NCI-H446 treated with DMSO at 0.1 percent for 48 hours (cell line): ENCODE data around the gene PCDHGA1.
A peak's percentile ranks its signal among the peaks of the same experiment; 100 is the strongest.
"Not testable (repeated sequence)": the region's sequence is repeated elsewhere in the genome, so short reads cannot be mapped to it uniquely, and the experiment has no call there.

ENCODE experiments used
- DNase-seq: peaks from one replicate; lab custom pipeline; 2025; lab: John Stamatoyannopoulos, UW

The PCDHGA1 gene

GRCh38 chr5:141330299-141331080, at the start of gene PCDHGA1:
PCDHGA1 (plus strand) TSS chr5:141330514.
- DNase-seq, result peak; percentile 34

DNA sequence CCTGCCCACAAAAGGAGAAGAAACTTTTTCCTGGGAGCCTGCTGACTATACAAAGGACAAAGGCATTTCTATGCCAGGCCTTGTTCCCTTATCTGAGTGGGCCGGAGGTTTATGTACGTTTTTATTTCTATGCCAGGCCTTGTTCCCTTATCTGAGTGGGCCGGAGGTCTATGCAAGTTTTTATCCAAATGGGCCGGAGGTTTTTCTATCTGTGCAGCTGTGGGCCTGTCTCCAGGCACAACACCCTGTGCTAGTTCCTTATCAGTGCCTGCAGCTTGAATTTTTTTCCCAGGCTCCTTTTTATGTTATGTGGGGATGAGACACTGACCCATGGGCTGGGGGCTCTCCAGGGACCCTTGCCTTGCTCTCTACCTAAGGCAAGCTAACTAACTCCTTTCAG, 31.9 kb upstream of the PCDHGA1 start:
- no peak for DNase-seq

- DNase-seq, result no peak
Measured at GRCh38 chr5:141303756-141304155, 26.6 kb upstream of the PCDHGA1 start, which contains the start of gene SLC25A2. SLC25A2 (minus strand) TSS chr5:141304049; CDS start chr5:141303865, 184 bp downstream.

DNA sequence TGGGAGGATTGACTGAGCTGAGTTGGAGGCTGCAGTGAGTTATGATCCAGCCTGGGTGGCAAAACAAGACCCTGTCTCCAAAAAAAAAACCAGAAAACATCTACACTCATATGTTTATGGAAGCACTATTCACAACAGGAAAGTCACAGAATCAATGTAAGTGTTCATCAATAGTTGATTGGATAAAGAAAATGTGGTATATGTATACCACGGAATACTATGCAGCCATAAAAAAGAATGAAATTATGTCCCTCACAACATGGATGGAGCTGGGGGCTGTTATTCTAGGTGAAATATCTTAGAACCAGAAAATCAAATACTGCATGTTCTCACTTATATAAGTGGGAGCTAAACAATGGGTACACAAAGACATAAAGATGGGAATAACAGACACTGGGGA, 23.7 kb upstream of the PCDHGA1 start:
- no peak for DNase-seq

- DNase-seq, result no peak
Measured at GRCh38 chr5:141313711-141314110, 16.6 kb upstream of the PCDHGA1 start.

DNA sequence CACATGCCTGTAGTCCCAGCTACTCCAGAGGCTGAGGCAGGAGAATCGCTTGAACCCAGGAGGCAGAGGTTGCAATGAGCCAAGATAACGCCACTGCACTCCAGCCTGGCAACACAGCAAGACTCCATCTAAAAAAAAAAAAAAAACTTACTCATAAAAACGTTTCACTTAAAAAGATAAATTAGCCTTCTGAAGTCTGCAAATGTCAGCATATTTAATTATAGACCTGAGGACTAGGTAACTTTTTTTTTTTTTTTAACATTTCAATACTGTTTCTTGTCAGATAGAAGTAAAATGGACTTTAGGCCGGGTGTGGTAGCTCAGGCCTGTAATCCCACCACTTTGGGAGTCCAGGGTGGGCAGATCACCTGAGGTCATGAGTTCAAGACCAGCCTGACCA, 13.4 kb upstream of the PCDHGA1 start:
- DNase-seq, result not testable (repeated sequence)

- DNase-seq, result no peak
Measured at GRCh38 chr5:141319202-141319601, 11.1 kb upstream of the PCDHGA1 start.

- no peak for DNase-seq
Measured at GRCh38 chr5:141319699-141320098, 10.6 kb upstream of the PCDHGA1 start.

DNA sequence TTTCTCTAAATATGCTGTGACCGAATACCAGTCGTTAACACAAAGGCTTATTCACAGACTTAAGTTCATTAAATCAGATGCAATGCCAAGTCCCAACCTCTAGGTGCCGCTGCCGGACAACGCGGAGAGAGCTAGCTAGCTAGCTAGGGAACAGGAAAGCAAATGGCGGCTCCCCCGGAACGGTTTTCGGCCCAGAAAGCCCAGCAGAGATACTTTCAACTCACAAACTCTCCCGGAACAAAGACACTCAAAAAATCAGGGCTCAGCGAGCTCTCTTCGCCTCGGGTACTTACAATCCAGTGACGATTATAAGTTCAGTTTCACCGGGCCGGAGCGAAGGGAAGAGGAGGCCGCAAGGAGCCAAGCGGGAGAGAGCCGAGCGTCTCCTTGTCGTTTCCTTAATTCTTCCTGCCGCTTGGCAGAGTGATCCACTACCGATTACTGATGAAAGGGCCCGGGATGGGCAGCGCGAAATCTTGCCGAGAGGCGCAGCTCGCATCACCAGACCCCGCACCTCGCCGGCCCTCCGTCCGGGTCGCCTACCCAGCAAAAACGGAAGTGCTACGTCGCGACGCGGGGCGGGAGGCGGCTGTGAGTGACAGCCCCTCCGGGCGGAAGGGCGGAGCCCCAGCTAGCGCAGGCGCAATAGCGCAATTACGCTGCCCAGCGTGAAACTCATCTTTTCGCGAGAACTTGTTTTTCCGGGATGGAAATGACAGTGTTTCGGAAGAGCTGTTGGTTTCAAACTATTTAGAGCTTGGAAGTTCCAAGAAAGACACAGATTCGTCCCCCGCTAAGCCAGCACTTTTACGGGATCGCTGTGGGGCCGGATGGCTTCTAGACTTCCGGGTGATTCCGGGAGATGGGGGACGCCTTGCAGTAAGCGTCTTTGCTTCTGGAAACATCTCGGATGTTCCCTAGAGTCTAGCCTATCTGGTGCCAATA, 9.8 kb upstream of the PCDHGA1 start, which contains the start of gene TAF7:
TSS of gene TAF7 (minus strand) at position 560 of the 945 bp plus-strand sequence. CDS start 740 bp downstream, outside the sequence.
- DNase-seq, result peak; percentile 76

DNA sequence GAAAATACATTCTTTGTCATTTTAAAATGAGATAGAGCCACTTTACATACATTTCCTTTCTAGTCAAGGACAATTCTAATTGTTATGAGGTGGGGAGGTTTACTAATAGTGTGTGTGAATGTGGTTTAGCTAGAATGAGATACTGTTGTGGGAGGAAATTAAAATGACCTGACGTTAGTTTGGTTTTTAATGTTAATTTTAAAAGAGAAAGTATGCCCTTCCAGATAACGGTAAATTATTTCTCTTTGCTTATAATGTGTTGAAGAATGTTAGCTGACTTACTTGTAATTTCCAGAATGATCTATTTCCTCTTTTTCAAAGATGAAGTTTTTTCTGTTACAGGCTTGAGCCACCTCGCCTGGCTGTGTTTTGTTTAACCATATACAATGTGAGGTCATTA, 8.1 kb upstream of the PCDHGA1 start:
- DNase-seq, result no peak

DNA sequence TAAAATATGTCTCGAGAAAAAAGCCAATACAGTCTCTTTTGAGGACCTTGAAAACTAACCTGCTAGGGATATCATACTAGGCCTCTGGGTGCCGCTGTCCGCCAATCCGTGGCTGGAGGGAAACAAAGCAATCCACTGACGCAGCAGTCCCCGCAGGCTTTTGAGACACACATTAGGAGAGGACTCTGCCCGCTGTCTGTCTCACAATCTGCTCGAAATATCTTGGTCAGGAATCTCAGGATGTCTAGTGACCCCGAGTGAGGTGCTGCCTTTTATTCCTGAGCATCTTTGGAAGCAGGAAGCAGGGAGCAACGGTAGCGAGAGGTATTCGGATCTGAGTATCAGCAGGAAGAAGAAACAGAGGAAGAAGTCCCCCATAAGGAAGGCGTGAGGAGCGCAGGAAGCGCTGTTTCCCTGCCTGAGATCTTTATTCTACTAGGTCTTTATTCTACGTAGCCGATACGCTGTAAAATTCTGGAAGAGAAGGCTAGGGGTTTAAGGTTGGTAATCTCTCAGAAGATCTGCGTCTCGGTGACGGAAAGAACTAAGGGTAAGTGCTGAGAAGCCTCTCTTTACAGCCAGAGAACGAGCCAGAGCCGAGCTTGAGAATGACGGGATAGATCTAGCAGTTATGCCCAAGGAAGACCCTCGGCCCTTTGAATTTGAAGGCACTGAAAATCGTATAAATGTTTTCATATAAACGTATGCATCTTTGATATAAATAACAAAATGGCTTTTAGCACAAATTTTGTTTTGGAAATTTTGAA, 4.0 kb upstream of the PCDHGA1 start:
- DNase-seq, result peak; percentile 11

DNA sequence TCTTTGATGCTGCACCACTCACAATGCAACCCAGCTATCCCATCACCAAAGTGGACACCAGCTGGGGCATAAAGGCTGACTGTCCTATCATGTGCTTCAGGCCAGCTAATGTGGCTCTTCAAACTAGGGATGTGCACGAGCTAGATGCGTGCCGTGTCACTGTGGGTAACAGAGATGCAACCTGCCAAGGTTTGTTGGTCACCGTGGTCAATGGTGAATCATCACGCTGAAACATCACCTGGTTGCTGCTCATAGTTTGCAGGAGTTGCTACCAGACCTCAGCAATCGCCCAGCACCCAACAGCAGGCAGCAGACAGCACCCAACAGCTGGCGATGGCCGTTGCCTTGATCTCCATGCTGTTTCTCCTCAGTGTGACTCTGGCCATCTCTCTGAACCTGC, 2.1 kb upstream of the PCDHGA1 start:
- no peak for DNase-seq

DNA sequence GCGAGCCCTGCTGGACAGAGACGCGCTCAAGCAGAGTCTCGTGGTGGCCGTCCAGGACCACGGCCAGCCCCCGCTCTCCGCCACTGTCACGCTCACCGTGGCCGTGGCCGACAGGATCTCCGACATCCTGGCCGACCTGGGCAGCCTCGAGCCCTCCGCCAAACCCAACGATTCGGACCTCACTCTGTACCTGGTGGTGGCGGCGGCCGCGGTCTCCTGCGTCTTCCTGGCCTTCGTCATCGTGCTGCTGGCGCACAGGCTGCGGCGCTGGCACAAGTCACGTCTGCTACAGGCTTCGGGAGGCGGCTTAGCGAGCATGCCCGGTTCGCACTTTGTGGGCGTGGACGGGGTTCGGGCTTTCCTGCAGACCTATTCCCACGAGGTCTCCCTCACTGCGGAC, 2.3 kb downstream of the PCDHGA1 start:
- not testable (repeated sequence) for DNase-seq

- no peak for DNase-seq
Measured at GRCh38 chr5:141338538-141339306, 8.4 kb downstream of the PCDHGA1 start, which contains the start of gene PCDHGA2. PCDHGA2 (plus strand) TSS chr5:141338760.

DNA sequence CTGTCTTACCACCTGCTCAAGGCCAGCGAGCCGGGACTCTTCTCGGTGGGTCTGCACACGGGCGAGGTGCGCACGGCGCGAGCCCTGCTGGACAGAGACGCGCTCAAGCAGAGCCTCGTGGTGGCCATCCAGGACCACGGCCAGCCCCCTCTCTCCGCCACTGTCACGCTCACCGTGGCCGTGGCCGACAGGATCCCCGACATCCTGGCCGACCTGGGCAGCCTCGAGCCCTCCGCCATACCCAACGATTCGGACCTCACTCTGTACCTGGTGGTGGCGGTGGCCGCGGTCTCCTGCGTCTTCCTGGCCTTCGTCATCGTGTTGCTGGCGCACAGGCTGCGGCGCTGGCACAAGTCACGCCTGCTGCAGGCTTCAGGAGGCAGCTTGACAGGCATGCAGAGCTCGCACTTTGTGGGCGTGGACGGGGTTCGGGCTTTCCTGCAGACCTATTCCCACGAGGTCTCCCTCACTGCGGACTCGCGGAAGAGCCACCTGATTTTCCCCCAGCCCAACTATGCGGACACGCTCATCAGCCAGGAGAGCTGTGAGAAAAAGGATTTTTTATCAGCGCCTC, 10.6 kb downstream of the PCDHGA1 start:
- DNase-seq, result not testable (repeated sequence)

DNA sequence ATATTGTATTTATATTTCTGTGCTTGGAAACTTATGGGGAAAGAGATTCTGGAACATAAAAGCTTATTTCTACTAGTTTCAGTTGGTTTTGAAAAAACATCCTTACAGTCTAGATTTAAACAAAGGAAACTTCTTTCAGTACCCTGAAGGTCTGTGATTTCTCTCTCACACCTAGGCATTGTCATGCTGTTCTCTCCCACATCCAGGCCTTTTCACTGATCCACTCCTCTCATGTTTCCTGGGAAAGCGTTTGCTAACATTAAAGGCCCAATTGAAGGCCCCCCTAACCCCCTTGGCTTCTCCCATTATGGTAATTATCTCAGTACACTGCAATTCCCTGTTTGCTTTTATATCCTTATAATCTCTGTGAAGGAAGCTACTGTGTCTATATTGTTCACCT, 12.5 kb downstream of the PCDHGA1 start:
- no peak for DNase-seq

DNA sequence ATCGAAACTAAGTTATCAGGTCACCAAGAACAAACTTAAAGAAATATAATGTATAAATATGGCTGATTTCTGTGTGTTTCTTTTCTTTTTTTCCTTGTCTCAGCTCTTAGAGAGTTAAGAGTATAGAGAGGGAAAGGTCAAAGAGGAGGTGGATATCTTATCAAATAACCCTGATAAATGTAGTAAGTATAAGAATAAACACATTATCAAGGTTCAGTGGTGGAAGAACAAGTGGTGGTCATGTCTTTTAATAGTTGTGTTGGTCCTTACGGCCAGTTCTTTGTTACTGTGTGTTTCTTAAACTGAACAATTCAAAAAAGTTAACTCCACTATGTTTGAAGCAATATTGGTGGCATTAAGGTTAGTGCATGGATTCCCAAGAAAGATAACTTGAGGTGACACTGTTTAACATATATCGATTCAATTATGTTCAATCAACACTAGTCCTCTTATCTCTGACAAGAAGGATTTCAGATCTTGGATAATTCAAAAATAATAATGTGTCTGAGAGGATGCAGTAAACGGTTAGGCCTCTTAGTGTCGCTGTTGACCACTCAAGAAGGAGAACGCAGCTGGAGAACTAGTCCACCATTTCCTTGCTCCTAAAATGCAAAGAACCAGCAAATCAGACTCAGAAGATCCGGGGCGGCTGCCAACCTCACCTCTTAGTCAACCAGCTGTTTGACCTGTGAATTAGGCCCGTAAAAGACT, 13.1 kb downstream of the PCDHGA1 start, which contains the start of gene PCDHGA3:
TSS of gene PCDHGA3 (plus strand) at position 588 of the 711 bp plus-strand sequence. CDS start 205 bp downstream, outside the sequence.
- DNase-seq, result no peak

DNA sequence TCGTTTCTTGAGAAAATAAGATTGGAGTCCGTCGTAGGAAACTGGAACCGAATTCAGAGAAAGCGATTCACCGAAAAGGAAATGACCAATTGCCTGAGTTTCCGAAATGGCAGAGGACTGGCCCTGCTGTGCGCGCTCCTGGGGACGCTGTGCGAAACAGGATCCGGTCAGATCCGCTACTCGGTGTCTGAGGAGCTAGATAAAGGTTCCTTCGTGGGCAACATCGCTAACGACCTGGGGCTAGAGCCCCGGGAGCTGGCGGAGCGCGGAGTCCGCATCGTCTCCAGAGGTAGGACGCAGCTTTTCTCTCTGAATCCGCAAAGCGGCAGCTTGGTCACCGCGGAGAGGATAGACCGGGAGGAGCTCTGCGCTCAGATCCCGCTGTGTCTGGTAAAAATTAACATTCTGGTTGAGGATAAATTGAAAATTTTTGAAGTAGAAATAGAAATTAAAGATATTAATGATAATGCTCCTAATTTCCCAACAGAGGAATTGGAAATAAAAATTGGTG, 13.7 kb downstream of the PCDHGA1 start:
- no peak for DNase-seq

- no peak for DNase-seq
Measured at GRCh38 chr5:141345327-141345726, 15.0 kb downstream of the PCDHGA1 start.

GRCh38 chr5:141346017-141346416, 15.7 kb downstream of the PCDHGA1 start:
- not testable (repeated sequence) for DNase-seq
